Erythroblast (primary cell): ENCODE measurements around the gene MTFR2.

Experiments used
- GATA1 ChIP-seq: IDR thresholded peaks from 2 replicates; pipeline ENCODE4 v1.6.1; 2011; ENCODE audit warnings: low read depth, mild to moderate bottlenecking, control low read depth, low read length, moderate library complexity
- POLR2A ChIP-seq: IDR thresholded peaks from 2 replicates; pipeline ENCODE4 v1.6.1; 2011; ENCODE audit warnings: mild to moderate bottlenecking, low read length

- TF ChIP-seq POLR2A (no peak), GATA1 (no peak)
Observed at GRCh38 chr6:136290410-136291010, 40.4 kb upstream of the MTFR2 start.
